NCI-H187 (cell line): Measurements from ENCODE around the gene CDKL5.

Experiments
- DNase-seq, 2 experiments: peaks; one replicate each; lab custom pipeline; 2025; lab: John Stamatoyannopoulos, UW

The CDKL5 gene

DNA sequence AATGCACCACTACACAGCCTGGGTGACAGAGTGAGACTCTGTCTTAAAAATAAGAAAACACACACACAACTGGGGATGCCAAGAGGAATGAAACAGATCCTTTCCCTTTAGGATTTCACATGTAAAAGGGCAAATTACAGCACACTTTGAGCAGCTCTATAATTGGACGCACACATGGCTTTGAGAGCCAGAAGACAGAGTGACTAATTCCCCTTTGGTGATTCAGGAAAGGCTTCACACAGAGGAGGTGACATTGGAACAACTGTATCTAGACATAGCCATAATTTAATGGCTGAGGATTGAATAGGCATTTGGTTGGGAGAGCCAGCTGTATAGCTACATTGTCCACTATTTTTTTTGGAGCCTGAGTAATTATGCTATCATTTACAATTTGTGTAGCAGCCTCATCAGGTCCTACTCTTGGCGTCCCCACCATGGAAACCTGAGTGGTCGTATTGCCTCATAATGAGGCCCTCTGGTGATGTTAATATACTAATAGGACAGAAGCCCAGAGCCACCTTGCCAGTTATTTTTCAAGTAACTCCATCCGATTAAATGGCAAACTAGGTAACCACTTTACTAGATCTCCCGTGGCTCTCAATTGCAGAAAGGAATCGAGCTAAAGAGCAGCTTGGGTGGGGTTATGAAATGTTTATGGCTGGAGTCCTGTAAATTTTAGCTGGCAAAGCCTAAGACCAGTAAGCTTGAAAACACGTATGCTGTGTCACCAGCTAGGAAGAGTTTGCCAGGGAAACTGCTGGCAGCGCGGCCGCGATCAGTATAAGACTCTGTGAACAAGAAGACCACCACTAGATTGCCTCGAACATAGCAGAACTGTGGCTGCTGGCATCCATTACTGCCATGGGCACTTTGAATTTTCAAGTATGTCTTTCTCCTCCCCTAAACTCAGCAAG is 273.6 kb downstream of the CDKL5 start:
- DNase-seq: no peak

DNA sequence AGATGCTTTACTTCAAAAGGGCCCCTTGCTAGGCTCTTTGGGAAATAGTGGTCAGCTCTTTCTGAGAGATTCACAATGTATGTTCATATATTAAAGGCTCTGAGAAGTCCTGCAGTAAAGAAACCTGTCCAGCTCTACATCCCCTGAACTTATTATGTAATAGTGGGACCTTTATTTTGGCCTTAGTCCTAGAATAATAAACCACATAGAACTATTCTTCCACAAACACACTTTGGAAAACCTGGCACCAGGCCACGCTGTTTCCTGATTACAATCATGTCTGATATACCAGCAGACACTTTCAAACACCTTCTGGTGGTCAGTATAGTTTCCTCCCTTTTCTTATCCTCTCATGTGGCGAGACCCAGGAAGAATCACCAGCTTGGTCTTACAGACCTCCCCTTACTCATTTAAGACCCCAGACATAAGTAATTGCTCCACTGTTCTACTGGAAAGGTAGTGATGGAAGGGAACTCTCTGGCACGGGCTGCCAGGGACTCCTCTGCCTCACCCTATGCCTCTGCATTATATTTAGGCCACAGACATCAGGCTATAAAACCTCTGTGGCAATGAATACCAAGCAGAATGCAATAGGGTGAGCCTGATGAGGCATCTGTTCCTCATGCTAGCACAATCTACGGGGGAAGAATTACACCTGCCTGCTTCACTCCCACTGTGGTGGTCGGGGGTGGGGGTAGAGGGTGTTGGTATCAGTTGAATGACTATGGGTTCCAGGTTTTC is 276.4 kb downstream of the CDKL5 start:
- DNase-seq: no peak

DNA sequence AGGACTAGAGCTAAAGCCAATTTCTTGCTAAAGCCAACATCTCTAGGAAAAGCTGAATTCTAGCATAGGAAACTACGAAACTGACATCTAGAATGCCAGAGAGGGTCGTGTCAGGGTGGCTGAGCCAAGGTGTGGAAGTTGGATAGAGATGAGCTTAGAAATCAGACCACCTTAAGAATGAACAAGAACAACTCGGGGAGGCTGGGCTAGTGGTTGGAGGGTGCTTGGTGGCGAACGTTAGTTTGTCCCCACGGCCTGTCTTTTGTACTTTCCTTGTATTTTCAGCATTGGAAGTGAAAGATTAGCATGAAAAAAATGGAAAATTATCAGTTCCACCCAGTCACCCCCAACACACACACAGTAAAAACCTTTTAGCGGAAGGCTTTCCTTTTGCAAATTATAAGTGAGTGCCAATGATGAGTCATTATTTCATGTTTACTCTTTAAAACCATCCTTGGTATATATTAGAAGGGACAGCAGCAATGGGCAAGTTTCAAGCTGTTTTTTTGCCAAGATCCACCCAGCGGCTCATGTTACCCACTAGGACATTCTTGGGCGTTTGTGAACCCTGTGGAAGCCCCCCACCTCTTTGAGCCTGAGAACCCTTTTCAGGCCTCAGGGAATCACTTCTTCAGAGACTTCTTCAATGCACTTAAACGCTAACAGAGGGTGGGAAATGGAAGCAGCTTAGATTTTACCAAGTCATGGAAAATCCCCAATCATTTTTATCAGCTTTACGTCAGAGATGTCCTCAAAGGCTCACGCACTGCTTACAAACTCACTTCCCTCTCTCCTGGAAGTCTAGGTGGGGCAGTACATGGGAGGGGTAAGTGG is 277.2 kb downstream of the CDKL5 start:
- DNase-seq: no peak
